CD4-positive, alpha-beta T cell treated with Interleukin-4 for 4 hours (primary cell): Measurements from ENCODE around the gene ALAS1.

ENCODE experiments used
- DNase-seq: peaks from one replicate; pipeline ENCODE4 v3.0.0-alpha.2; 2020

ALAS1 gene

DNA sequence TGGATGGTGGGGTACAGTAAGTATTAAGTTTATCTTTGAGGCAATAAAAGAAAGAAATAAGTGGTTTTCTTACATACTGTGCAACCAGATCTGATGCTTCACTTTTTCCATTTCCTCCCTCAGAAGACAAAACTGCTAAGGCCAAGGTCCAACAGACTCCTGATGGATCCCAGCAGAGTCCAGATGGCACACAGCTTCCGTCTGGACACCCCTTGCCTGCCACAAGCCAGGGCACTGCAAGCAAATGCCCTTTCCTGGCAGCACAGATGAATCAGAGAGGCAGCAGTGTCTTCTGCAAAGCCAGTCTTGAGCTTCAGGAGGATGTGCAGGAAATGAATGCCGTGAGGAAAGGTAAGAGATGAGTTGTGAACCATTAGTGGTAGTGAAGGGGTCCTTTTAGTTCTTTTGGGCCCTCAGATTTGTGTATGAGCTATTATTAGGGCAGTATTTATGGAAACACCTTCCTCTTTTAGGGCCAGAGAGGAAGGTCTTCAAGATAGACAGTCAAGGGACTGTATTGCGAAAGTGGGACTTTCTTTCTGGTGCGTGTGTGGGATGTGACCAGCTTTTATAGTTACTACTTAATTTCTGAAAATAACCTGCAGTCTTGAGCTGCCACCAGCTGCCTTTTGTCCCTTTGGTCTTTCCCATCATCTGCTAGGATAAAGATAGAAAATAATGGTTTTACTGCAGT is 4.6 kb downstream of the ALAS1 start:
- no peak for DNase-seq

DNA sequence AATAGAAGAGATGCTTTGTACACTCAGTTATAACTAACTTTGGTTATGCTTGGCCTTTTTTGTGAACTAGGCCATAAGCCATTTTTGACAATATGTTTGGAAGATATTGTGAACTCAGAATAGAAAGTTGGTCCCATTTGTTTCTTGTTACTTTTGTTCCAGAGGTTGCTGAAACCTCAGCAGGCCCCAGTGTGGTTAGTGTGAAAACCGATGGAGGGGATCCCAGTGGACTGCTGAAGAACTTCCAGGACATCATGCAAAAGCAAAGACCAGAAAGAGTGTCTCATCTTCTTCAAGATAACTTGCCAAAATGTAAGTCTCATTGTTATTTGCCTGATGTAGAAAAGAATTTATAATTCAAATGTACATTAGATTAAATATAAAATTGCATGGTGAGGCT is 5.7 kb downstream of the ALAS1 start:
- DNase-seq: no peak

DNA sequence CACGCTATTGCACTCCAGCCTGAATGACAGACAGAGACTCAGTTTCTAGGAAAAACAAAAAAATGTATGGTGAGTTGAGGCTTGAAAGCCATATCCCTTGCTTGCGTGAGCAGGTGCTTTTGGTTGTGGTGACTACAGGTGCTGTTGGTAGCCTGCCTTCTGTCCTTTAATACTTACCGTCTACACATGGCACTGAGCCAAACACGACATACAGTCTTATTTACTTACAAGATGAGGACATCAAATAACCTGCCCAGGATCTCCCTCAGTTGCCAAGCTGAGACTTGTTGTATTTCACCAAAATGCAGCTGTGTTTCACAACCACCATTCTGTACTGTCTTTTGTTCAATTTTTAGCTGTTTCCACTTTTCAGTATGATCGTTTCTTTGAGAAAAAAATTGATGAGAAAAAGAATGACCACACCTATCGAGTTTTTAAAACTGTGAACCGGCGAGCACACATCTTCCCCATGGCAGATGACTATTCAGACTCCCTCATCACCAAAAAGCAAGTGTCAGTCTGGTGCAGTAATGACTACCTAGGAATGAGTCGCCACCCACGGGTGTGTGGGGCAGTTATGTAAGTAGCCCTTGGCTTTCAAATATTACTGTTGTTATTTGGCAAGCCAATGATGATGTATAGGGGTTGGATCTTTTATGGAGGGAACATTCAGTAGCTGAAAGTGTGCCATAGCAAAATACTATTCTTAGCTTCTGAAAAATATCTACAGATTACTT is 6.5 kb downstream of the ALAS1 start:
- DNase-seq: no peak

DNA sequence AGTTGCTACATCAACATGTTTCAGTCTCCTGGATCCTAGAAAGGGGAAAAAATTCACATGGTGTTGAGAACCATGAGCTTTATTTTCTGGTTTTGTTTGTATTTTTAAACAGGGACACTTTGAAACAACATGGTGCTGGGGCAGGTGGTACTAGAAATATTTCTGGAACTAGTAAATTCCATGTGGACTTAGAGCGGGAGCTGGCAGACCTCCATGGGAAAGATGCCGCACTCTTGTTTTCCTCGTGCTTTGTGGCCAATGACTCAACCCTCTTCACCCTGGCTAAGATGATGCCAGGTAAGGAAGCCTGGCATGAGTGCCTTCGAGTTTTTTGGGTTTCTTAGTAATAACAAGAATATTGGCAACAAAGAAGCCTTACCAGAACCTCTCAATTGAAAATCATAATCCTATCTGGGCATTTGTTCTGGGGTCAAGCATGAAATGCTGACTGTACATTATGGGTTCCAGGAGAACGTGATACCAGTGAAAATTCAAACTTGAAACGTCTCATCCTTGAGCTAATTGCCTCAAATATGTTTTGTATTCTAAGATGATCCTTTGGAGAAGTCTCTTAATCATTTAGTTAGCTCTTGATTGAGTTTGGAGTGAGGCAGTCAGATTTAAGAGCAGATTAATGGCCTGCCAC is 7.9 kb downstream of the ALAS1 start:
- no peak for DNase-seq

DNA sequence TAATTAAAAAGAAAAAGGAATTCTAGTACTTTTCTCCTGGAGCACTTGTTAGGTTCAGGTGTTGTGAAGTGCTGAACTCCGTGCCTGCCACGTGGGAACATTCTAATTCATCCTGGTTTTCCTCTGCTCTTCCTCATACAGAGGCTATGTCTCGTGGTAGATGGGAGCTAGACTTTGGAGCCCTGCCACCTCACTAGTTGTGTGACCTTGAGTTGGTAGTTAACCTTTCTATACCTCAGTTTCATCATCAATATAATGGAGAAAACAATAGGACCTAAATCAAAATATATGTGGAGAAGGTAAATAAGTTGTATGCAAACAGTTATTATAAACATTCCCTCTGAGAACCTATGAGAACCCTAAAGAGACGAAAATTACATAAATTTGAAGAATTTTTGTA is 10.6 kb downstream of the ALAS1 start:
- no peak for DNase-seq

DNA sequence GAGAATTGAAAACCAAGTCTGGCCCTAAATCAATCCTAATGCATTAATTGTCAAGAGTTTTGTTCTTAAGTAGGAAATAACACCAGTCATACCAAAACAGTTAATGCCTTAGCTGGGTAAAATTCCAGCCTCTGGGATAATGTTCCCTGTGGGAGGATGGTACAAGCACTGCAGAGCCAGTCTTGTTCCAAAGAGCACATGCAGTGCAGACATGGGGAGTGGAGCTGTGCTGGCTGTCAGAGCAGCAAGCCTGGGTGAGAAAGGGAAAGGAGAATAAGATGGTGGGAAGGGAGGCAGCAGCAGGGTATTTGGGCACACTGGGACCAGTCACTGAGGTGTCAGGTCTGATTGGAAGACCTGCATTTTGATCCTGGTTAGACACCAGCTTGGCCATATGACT is 12.1 kb downstream of the ALAS1 start:
- no peak for DNase-seq

DNA sequence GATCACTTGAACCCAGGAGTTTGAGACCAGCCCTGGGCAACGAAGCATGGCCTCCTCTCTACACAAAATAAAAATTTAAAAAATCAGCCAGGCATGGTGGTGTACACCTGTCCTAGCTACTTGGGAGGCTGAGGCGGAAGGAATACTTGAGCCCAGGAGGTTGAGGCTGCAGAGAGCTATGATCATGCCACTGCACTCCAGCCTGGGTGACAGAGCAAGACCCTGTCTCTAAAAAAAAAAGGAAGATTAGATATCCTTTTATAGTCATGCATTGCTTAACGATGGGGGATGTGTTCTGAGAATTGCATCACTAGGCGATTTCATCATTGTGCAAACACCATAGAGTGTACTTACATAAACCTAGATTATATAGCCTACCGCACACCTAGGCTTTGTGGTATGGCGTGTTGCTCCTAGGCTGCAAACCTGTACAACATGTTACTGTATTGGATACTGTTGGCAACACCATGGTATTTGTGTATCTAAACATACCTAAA is 12.6 kb downstream of the ALAS1 start:
- no peak for DNase-seq

DNA sequence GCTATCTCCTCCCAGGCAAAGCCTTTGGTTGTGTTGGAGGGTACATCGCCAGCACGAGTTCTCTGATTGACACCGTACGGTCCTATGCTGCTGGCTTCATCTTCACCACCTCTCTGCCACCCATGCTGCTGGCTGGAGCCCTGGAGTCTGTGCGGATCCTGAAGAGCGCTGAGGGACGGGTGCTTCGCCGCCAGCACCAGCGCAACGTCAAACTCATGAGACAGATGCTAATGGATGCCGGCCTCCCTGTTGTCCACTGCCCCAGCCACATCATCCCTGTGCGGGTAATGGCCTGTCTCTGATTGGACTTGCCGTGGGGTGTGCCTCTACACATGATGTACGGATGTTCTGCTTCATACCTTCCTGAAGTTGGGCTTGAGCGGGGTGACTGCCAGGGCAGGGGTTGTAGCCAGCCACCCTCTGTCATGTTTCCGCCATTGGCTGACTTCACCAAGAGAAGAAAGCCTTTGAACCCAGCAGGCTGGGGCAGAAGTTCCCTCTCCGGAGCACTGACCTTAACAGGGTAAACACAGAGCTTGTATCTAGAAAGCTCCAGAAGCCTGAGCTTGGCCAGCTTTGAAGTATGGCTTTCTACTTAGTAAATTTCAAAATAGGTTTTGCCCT is 13.4 kb downstream of the ALAS1 start:
- DNase-seq: no peak

DNA sequence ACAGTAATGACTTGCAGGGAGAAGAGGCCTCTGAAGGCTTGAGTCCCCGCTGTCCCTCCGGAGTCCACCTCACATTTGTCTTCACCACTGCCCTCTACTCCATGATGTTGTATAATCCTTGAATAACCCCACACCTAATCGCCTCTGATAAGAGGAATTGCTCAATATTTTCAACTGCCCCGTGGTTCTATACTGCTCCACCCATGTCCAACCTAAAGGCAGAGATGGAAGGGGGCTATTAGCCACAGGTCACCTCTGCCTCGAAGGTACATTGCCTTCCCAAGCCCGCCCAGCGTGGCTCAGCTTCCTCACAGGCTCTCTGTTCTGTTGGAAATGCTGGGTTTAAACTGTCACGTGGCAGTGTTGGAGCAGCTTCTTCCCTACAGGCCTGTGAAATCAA is 15.0 kb downstream of the ALAS1 start:
- DNase-seq: no peak

DNA sequence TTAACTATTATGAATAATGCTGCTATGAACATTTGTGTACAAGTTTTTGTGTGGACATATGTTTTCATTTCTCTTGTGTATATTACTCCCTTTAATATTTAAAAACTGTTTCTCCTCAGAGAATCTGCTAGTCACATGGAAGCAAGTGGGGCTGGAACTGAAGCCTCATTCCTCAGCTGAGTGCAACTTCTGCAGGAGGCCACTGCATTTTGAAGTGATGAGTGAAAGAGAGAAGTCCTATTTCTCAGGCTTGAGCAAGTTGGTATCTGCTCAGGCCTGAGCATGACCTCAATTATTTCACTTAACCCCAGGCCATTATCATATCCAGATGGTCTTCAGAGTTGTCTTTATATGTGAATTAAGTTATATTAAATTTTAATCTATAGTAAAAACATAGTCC is 15.9 kb downstream of the ALAS1 start:
- no peak for DNase-seq

DNA sequence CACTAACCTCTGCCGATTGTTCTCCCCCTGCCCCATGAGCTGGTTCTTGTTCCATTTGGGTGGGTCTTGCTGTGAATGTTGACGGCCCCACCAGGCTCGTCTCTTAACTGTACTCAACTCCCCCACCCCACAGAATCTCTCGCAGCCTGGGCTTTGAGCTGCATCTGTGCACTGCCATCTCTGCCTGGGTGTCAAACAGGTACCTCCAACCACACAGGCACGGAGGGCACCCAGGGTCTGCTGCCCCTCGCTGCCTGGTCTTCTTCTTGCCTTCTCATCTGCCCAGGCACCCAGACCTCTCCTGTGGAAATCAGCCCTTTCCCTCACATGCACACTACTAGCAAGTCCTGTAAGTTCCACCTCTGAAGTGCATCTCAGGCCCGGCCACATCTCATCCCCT is 17.4 kb downstream of the ALAS1 start:
- no peak for DNase-seq

DNA sequence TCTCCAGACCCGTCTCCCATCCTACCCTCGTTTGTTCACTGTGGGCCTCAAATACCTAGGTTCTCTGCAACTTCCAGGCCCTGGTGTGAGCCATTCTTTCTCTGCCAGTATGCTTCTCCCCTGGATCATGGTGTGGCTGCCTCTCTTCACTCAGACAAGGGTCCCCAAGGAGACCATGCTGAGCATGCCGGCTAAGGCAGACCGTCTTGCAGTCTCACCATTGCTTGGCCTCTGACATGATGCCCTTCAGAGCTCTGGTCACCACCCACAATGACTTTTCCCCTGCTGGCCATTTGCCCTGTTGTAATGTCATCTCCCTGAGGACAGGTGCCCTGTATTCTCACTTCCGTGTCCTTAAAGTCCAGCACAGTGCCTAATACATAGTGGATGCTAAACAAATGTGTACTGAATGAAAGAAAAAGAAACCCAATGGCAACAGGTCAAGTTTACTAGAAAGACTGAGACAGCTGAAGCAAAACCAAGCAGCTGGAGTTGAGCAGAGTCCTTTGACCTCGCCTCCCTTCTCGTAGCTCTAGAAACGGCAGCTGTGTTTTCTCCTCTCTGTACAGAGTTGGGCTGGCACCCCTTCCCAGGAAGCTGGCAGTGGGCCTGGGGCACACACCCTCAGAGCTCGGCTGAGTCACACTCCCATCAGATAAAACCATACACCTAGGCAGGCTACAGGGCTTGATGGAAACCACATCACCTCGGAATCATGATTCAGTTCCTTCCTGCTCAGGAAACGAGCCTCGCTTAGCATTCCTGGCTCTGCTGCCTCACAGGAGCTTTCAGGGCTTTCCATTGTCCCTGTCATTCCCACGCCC is 18.8 kb downstream of the ALAS1 start:
- DNase-seq: peak; percentile 89

DNA sequence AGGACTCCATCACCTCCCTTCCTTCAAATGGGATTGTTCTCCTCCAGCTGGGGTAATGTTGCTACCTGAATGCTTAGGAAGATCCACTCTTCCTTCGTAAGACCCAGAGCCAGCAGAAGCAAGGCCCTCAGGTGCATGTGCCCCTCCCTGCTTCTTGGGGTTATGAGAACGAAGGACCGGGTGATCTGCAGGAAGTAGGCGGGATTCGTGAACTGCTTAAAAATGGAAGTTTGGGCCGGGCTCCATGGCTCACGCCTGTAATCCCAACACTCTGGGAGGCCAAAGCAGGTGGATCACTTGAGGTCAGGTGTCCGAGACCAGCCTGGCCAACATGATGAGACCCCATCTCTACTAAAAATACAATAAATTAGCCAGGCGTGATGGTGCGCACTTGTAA is 19.4 kb downstream of the ALAS1 start:
- DNase-seq: no peak

DNA sequence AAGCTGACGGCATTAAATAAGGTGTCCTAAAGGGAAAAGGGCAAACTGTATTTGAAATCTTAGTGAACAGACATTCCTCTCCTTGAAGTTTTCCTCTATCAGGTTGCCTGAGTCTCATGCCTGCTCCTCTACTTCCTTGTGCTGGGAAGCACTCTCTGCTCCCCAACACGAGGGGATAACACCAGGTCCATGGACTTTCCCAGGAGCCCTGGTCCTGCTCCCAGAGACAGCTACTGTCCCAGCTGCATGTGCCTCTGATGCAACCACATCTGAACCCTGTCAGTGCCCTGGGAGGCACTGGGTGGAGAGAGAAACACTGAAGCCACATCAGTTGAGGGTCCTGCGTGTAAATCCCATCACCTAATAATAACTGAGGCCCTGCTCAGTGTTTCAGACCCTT is 20.1 kb downstream of the ALAS1 start:
- DNase-seq: no peak

DNA sequence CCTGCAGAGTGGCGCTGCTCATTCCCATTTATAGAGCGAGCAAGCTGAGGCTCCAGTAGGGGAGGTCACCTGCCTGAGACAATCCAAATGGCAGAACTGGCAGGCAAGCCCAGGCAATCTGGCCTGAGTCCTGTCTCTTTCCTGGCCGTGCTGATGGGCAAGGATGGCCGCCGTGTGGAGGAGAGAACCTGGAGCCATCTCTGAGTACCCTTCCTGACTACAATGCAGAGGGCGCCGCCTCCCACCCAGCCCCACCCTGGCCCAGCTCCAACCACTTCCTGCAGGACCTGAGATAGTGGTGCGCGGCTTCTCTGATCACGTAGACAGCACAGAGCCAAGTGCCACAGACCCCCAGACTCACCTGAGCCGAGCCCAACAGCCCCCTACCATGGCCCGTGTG is 20.5 kb downstream of the ALAS1 start:
- DNase-seq: peak; percentile 37

DNA sequence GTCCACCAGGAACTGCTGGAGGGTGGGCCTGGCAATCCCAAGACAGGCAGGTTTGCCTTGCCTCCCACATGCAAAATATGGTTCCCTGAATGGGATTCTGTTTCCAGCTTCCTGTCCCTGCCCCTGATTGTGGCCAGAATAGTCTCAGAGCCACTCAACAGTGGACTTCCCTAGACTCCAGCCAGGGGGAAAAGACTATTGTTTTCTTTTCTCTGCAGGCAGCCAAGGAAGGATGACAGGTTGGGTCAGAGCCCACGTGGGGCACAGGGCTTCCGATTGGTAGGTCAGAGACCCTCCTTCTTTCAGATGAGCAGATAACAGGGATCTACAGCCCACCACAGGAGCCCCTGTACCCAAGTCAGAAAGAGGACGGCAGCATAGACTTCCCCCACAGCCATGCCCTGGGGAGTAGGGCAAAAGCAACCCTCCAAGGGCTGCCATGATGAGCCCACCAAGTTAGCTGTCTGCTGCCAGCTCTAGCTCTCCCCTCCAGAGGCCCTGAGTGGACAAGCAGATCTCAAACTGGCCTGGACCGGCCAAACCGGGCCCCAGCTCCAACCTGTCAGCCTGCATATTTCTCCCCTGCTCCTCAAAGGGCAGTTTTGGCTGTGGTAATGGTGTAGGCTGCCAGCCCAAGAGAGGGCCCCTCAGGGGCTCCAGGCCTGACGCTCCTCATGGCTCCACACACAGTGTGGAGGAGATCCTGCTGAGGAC is 21.1 kb downstream of the ALAS1 start:
- DNase-seq: no peak

DNA sequence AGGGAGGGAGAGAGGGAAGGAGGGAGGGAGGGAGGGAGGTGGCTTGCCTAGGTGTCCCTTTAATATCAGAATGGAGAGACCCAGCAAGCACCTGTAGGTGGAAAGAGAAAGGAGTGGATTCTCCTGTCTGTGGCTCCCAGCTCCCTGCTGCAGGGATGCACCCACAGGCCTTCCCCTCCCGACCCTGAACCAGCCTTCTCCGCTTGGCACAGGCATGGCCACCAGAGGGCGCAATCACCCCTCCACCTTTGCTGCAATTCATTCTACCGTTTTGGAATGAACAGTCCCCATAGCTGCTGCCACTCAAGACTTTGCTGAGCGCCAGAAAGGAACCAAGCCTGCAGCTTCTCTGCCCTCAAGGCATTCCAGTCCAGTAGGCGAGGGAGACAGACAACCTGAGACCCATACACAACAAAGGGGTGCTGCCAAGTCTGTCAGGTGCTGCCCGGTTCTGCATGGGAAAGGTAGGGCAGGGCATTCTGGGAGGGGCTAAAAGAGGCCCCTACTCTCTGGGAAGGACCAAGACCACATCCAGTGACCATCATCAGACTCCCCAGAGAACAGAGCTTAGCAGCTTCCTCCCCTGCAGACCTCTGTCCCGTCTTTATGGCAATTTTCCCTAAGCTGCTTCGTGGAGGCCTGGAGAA is 22.5 kb downstream of the ALAS1 start:
- peak; percentile 82 for DNase-seq

DNA sequence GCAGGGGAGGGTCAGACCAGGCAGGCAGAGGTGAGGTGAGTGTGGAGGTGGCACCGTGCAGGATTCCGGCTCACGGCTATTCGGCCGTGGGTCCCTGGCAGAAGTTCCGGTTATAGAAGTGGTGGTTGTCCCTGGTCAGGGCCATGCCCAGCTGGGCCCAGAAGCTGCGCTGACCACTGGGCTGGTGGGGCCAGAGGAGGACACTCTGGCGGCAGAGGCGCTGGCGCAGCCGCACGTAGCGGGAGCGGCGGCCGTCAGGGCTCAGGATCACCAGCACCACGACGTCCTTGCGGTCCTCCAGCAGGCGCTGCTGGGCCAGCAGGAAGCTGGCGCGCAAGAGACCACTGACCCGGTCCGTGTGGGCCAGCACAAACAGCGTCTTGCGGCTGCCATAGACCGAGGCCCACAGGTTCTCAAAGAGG is 23.2 kb downstream of the ALAS1 start:
- no peak for DNase-seq

DNA sequence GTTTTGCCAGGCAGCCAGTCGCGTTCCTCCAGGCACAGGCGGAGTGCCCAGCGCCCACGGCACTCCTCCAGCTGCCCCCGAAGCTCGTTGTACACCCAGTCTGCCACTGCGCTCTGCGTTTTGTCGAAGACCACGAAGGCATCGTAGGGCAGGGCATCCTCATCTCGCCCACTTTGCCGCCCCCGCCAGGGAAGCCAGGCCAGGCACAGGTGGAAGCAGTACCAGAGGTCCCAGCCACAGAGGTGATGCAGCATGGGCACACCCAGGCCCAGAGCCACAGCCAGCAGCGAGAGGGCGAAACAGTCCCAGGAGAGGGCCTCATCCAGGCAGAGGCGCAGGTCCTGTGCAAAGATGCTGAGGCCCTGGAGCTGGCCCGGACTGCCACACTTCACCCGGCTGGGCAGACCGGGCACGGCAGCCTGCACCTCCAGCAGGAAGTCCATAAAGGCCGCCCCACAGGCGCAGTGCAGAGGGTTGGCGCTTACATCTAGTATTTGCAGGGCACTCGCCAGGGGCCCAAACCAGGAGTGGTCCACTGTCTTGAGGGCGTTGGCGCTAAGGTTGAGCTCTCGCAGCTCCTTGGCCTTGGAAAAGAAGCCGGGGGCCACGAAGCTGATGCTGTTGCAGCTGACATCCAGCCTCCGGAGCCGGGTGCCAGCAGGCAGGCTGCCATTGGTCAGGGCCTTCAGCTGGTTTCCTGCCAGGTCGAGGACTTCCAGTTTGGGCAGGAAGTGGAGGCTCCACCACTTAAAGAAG is 23.8 kb downstream of the ALAS1 start:
- peak; percentile 68 for DNase-seq

DNA sequence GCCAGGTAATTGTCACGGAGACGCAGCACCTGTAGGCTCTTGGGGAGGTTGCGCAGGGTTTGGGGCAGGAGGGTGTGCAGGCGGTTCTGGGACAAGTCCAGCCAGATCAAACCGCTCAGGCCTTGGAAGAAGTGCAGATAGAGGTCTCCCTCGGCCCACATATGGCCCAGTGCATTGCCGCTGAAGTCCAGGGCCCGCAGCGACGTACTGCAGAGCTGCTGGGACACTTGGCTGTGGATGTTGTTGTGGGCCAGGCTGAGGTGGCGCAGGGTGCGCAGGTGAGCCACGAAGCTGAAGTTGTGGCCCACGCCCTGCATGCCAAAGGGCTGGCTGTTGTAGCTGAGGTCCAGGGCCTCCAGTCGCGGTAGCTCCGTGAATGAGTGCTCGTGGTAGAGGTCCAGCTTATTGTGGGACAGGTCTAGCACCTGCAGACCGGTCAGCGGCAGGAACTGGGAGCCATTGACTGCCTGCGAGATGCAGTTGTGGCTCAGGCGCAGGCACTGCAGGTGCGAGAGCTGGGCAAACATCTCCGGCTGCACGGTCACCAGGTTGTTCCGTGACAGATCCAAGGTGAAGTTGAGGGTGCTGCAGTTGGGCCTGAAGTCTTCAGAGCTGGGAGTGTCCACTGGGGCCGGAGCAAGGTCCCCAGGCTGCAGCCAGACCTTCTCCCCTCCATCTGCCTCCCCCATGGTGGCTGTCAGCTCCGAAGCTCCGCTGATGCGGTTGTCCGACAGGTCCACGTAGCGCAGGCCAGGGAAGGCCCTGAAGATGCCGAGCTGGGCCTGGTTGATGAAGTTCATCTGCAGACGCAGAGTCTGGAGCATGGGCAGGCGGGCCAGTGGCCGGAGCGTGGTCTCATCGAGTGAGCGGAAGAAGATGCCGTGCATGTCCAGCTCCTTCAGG is 24.6 kb downstream of the ALAS1 start:
- DNase-seq: no peak
